Caco-2 (cell line): ENCODE data around the gene MSRB3. TPM values are rescaled to one million over a fixed set of nuclear protein-coding genes. Genes with fewer than 3 reads are reported as not detected.

Source experiments
- BruUV-seq: library from RNA; stranded (reverse); fragments of 400-500 nt; replicated peaks from 2 replicates; lab custom pipeline; 2021; lab: Mats Ljungman, UMichigan
- CTCF ChIA-PET: fragments of 300-600 bp; sonication (Branson Sonifier 250); formaldehyde crosslinking; loops from one replicate; lab custom pipeline; 2022; ENCODE audit warnings: antibody characterized with exemption; lab: Charles Lee
- POLR2A ChIA-PET: fragments of 300-600 bp; sonication (Branson Sonifier 250); formaldehyde crosslinking; loops from one replicate; lab custom pipeline; 2022; ENCODE audit warnings: antibody characterized with exemption; lab: Charles Lee
- DNase-seq, 2 experiments: peaks; one replicate each; pipeline versions ENCODE4 v3.0.0 to v3.0.0-alpha.2; 2020 to 2022
- H3K27me3 ChIP-seq: replicated peaks from 2 replicates; pipeline ENCODE4 v1.6.0; 2011; ENCODE audit warnings: low read length; ENCODE audit not compliant: control insufficient read depth, insufficient read depth
- H3K36me3 ChIP-seq: 2 replicates; pipeline ENCODE4 v1.5.1; 2011; ENCODE audit warnings: low read length; ENCODE audit not compliant: control insufficient read depth, insufficient read depth
- H3K4me1 ChIP-seq: fragments of 250-450 bp; sonication (Bioruptor Pico); 2 replicates; pipeline ENCODE4 v1.5.1; 2020; ENCODE audit warnings: mild to moderate bottlenecking
- H3K4me3 ChIP-seq: 2 replicates; pipeline ENCODE4 v1.5.1; 2011; ENCODE audit warnings: low read depth, mild to moderate bottlenecking, control low read depth, low read length
- H3K9me3 ChIP-seq: fragments of 250-450 bp; sonication (Bioruptor Pico); 2 replicates; pipeline ENCODE4 v1.5.1; 2020; ENCODE audit warnings: mild to moderate bottlenecking, moderate library complexity
- H3K27ac Mint-ChIP-seq: one replicate; pipeline ENCODE4 v1.8.0; 2022; ENCODE audit warnings: mixed read lengths; ENCODE audit not compliant: unreplicated experiment
- H3K27me3 Mint-ChIP-seq: one replicate; pipeline ENCODE4 v1.8.0; 2022; ENCODE audit warnings: mixed read lengths; ENCODE audit not compliant: insufficient read depth, unreplicated experiment
- H3K36me3 Mint-ChIP-seq: one replicate; pipeline ENCODE4 v1.8.0; 2022; ENCODE audit warnings: mild to moderate bottlenecking, mixed read lengths; ENCODE audit not compliant: insufficient read depth, unreplicated experiment
- H3K4me1 Mint-ChIP-seq: one replicate; pipeline ENCODE4 v1.8.0; 2022; ENCODE audit warnings: low read depth, mixed read lengths; ENCODE audit not compliant: unreplicated experiment
- H3K4me3 Mint-ChIP-seq: one replicate; pipeline ENCODE4 v1.8.0; 2022; ENCODE audit warnings: mild to moderate bottlenecking, moderate library complexity, mixed read lengths; ENCODE audit not compliant: unreplicated experiment
- H3K9me3 Mint-ChIP-seq: one replicate; pipeline ENCODE4 v1.8.0; 2022; ENCODE audit warnings: mixed read lengths; ENCODE audit not compliant: unreplicated experiment
- CTCF ChIP-seq, 2 experiments: fragments of 200-600 bp in 1 of 2; IDR thresholded peaks; 1 replicate in 1 of 2; 2 replicates in 1 of 2; pipeline versions ENCODE4 v1.5.1 to v1.8.0; 2011 to 2022; ENCODE audit warnings: antibody characterized with exemption in 1 of 2, control low read depth in 1 of 2, inconsistent platforms in 1 of 2, low read depth in 1 of 2, low read length in 1 of 2, mild to moderate bottlenecking in 1 of 2, moderate library complexity in 1 of 2; ENCODE audit not compliant: insufficient read depth in 1 of 2, severe bottlenecking in 1 of 2, unreplicated experiment in 1 of 2
- intact Hi-C: fragments of 100-400 bp; cut with micrococcal nuclease; formaldehyde crosslinking; loops from one replicate; pipeline ENCODE4 v1.10.0; 2022; ENCODE audit not compliant: unreplicated experiment
- total RNA-seq: library from RNA; stranded (reverse); gene quantifications from 2 replicates; pipeline ENCODE4 v1.2.3, GENCODE V29; 2022

Gene MSRB3
- total RNA-seq, 1 experiment from 2014 or later: 7.7 TPM

- Histone ChIP-seq H3K9me3 (no peaks in the 10 kb centered on the region), H3K36me3 (no peaks in the 10 kb centered on the region), H3K27me3 (no peaks in the 10 kb centered on the region), H3K4me1 (peaks cover 25% of the 10 kb centered on the region), H3K4me3 (no peak overlapping the region)
- Mint-ChIP-seq H3K27ac (peak overlapping the region; percentile 64), H3K27me3 (no peaks in the 10 kb centered on the region), H3K4me3 (peak overlapping the region; percentile 64), H3K36me3 (no peaks in the 10 kb centered on the region), H3K4me1 (peaks cover 21% of the 10 kb centered on the region), H3K9me3 (no peaks in the 10 kb centered on the region)
- intact Hi-C loops: loop anchor here (10.0 kb wide), 1 partner anchor 50 kb away; no protein-coding TSS in a partner anchor
- ChIA-PET POLR2A (no interaction called here), CTCF (no interaction called here)
- no peak for TF ChIP-seq CTCF (IDR thresholded peaks at IDR 0.05; ENCODE audit: insufficient read depth in 1 of 2, low read depth in 1 of 2, low read length in 1 of 2, severe bottlenecking in 1 of 2, unreplicated experiment in 1 of 2)
- no peak for DNase-seq
- no TSS peak for BruUV-seq
Measured at GRCh38 chr12:65334521-65334920, 56.0 kb downstream of the MSRB3 start.

GRCh38 chr12:65335021-65335714 is 56.7 kb downstream of the MSRB3 start:
- ChIA-PET CTCF (no interaction called here), POLR2A (interaction anchor here (0.6 kb wide), 1 partner anchor 254 kb away, joined by 3 read pairs; no protein-coding TSS in a partner anchor)
- Histone ChIP-seq H3K4me1 (peaks cover 25% of the 10 kb centered on the region), H3K36me3 (no peaks in the 10 kb centered on the region), H3K27me3 (no peaks in the 10 kb centered on the region), H3K4me3 (no peak overlapping the region), H3K9me3 (no peaks in the 10 kb centered on the region)
- Mint-ChIP-seq H3K27me3 (no peaks in the 10 kb centered on the region), H3K4me3 (peak overlapping the region; percentile 64), H3K9me3 (no peaks in the 10 kb centered on the region), H3K36me3 (no peaks in the 10 kb centered on the region), H3K27ac (peak overlapping the region; percentile 64), H3K4me1 (peaks cover 21% of the 10 kb centered on the region)
- no peak for TF ChIP-seq CTCF (IDR thresholded peaks at IDR 0.05; ENCODE audit: insufficient read depth in 1 of 2, low read depth in 1 of 2, low read length in 1 of 2, severe bottlenecking in 1 of 2, unreplicated experiment in 1 of 2)
- no TSS peak for BruUV-seq
- intact Hi-C loops: loop anchor here (1.0 to 10.0 kb wide), 2 partner anchors 16 to 50 kb away; no protein-coding TSS in a partner anchor
- peak; percentile 58 to 66 for DNase-seq

GRCh38 chr12:65335981-65336380 is 57.5 kb downstream of the MSRB3 start:
- no TSS peak for BruUV-seq
- H3K4me1 ChIP-seq: peaks cover 25% of the 10 kb centered on the region
- H3K27ac Mint-ChIP-seq: peak overlapping the region; percentile 64
- ChIA-PET CTCF (no interaction called here), POLR2A (no interaction called here)
- H3K27me3 ChIP-seq: no peaks in the 10 kb centered on the region
- TF ChIP-seq CTCF (IDR thresholded peaks at IDR 0.05; ENCODE audit: insufficient read depth in 1 of 2, low read depth in 1 of 2, low read length in 1 of 2, severe bottlenecking in 1 of 2, unreplicated experiment in 1 of 2): no peak
- H3K4me3 Mint-ChIP-seq: peak overlapping the region; percentile 64
- no peaks in the 10 kb centered on the region for H3K36me3 ChIP-seq
- no peaks in the 10 kb centered on the region for H3K9me3 Mint-ChIP-seq
- intact Hi-C loops: loop anchor here (1.0 to 10.0 kb wide), 2 partner anchors 17 to 49 kb away; no protein-coding TSS in a partner anchor
- DNase-seq: no peak
- peaks cover 21% of the 10 kb centered on the region for H3K4me1 Mint-ChIP-seq
- no peaks in the 10 kb centered on the region for H3K9me3 ChIP-seq
- no peak overlapping the region for H3K4me3 ChIP-seq
- no peaks in the 10 kb centered on the region for H3K36me3 Mint-ChIP-seq
- H3K27me3 Mint-ChIP-seq: no peaks in the 10 kb centered on the region
